ENCODE measurements around the gene FAM181B.

GRCh38 chr11:82733444-82734119 is at the start of gene FAM181B:
- TF ChIP-seq CTCF (IDR thresholded peaks at IDR 0.05; ENCODE audit: low read depth, low read length) (no peak), POLR2A (IDR thresholded peaks at IDR 0.05; ENCODE audit: extremely low read depth, insufficient read length) (no peak), MAX (IDR thresholded peaks at IDR 0.05; ENCODE audit: low read depth, low read length) (no peak), MYC (IDR thresholded peaks at IDR 0.05; ENCODE audit: low read depth, low read length) (no peak)

All from NB4 (cell line).